HG03139 (cell line): Measurements from ENCODE around the gene CDK16.
A peak's percentile ranks its signal among the peaks of the same experiment; 100 is the strongest.

Experiments
- ATAC-seq: cut with Tn5 transposase; IDR thresholded peaks from one replicate; pipeline ENCODE4 v1.9.1; 2021; ENCODE audit not compliant: unreplicated experiment

The CDK16 gene

DNA sequence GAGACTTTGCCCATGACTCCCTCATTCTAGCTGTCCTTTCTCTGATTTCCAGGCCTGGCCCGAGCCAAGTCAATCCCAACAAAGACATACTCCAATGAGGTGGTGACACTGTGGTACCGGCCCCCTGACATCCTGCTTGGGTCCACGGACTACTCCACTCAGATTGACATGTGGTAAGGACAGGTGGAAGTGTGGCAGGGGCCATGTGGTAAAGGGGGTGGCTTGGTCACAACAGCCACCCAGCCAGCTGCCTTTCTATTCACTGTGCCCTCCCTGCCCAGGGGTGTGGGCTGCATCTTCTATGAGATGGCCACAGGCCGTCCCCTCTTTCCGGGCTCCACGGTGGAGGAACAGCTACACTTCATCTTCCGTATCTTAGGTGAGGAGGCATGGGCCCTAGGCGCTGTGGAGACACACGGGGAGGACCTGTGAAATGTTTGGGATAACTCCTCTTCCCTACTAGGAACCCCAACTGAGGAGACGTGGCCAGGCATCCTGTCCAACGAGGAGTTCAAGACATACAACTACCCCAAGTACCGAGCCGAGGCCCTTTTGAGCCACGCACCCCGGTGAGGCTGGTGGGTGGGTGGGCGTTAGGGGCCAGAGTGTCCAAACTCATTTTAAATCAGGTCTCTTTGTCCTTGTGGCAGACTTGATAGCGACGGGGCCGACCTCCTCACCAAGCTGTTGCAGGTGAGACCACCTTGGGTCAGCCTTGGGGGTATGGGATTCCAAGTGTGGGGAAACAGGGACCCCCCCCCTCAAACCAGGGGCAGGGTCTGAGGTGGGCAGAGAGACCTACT, 8.3 kb downstream of the CDK16 start:
- ATAC-seq = no peak

DNA sequence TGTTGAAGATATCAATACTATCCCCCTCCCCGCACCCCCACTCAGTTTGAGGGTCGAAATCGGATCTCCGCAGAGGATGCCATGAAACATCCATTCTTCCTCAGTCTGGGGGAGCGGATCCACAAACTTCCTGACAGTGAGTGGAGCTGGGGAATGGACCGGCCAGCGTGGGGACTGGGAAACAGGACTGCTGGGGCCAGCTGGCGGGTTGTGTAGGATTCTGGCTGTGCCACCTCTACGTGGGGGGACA, 8.8 kb downstream of the CDK16 start:
- ATAC-seq = no peak

DNA sequence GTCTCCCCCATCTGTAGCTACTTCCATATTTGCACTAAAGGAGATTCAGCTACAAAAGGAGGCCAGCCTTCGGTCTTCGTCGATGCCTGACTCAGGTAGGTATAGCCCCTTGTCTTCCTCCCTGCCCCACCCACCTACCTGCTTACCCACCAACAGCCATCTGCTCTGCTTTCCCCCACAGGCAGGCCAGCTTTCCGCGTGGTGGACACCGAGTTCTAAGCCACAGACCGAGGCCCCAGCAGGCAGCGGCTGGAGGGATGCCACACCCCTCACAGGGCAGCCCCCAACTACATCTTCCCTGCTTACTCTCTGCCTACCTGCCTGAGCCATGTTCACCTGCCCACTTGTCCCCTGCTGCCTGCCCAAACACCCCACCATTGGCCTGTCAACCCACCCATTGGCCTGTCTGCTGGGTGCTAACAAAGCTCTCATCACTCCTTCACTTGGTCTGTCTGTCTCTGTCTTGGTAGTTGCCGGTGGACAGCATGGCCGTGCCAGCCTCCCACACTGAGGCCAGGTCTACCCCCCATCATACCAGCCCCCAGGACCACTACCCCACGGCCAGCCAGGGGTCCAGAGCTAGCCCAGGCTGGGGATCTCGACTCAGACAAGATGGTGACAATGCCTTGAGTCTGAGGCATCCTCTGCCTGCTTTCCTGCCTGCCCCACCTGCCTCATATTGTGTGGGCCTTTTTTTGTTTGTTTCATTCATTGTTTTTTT, 10.2 kb downstream of the CDK16 start:
- ATAC-seq = no peak

- no peak for ATAC-seq
Observed at GRCh38 chrX:47229427-47229826, 10.9 kb downstream of the CDK16 start.

DNA sequence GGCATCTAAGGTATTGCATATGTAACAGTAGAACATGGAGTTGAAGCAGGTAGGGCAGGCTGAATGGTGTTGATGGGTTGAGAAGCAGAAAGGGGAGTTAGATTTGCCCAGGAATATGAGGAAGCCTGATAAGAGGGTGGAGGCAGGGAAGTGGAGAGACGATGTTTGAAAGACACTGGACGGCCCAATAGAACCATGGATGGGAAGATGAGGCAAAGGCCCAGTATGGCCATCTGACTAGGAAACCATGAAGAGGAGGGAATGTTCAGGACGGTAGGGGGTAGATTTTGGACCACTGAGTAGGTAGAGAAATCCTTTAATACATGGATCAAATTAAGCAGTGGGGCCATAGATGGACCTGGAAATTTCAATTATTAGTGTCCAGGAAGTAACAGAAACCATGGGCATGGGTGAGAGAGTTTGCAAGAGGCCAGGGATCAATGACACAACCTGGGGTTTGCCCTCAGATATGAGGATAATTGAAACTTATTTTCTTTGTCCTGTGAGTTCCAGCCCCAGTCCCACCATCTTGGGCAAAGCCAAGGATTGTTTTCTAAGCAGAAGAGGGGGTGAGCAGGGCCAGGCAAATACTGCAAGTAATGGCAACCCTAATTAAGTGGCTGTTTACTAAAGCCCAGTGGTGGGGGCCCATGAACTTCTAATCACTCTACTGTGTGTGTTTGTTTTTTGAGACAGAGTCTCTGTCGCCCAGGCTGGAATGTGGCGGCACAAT, 11.8 kb downstream of the CDK16 start:
- no peak for ATAC-seq

DNA sequence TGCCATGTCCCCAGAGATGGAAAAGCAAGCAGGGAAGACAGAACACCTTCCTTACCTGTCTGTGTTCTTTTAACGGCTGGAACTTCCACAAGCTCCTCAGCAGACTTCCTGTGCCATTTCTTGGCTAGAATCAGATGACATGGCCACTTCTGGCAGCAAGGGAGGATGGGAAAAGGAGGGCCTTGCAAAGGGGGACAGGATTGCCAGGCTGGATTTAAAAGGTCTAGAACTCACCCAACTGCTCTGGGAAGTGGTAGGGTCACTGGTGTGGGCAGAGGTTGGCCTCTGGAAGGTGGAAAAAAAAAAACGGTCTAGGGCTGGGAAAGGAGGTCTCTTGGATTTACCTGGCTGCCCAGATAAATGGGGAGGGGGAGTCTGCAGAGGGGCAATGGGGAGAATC, 12.7 kb downstream of the CDK16 start:
- ATAC-seq = no peak

DNA sequence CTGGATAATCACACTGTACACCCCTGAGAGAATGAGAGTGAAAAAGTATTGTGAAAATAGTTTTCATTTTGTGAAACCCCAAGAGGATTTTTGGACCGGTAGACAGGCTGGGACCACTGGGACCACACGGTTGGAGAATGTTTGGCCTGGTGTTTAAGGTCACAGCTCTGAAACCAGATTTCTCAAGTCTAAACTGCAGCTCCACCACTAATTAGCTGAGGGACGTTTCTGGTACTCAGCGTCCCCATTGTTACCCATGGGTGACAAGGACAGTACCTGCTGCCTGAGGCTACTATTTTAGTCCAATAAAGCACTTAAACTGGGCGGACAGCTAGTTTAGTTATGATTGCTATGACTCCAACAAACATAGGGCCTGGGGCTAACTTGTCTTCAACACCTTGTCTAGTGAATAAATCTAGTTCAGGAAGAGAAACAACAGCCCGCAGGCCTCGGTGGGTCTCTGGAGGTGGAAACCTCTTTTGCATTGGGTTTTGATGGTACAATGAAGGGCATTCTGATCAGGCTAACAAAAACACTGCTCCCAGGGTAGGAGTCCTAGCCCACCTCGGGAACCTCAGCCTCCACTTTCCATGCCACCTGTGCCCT, 13.8 kb downstream of the CDK16 start:
- ATAC-seq = no peak

GRCh38 chrX:47232803-47233332, 14.4 kb downstream of the CDK16 start, which contains the start of gene USP11:
Gene USP11 (plus strand): TSS chrX:47233009. CDS start chrX:47233044, 35 bp downstream.
- no peak for ATAC-seq

- ATAC-seq = peak; percentile 88
Observed at GRCh38 chrX:47233333-47234113, 15.0 kb downstream of the CDK16 start.

DNA sequence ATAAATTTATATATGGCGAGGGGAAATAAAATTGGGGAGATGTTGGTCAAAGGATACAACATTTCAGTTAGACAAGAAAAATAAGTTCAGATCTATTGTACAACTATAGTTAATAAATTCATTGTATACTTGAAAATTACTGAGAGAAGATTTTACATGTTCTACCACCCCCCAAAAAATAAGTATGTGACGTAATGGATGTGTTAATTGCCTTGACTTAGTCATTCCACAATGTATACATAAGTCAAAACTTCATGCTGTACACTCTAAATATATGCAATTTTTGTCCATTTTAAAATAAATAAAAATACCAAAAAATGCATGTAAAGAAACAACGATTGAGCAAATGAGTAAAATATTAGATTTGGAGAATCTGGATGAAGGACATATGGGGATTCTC, 16.1 kb downstream of the CDK16 start:
- ATAC-seq = no peak

DNA sequence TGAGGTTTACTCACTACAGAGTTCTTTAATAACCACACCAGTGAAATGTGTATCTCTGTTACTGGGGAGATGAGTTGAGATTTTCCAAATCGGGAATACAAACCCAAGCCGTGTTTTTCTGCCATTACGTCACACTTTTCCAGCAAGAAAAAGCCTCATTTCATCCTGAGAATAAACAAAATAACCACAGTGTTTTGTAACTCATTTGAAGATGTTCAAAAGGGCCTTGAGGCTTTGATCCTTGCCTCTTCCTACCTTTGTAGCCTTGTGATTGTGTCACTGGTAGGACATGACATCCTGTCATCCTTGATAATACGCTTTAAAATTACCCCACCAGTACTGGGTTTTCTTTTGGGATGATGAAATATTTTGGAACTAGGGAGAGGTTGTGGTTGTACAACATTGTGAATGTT, 17.2 kb downstream of the CDK16 start:
- ATAC-seq = no peak

GRCh38 chrX:47239199-47239598, 20.7 kb downstream of the CDK16 start:
- no peak for ATAC-seq

DNA sequence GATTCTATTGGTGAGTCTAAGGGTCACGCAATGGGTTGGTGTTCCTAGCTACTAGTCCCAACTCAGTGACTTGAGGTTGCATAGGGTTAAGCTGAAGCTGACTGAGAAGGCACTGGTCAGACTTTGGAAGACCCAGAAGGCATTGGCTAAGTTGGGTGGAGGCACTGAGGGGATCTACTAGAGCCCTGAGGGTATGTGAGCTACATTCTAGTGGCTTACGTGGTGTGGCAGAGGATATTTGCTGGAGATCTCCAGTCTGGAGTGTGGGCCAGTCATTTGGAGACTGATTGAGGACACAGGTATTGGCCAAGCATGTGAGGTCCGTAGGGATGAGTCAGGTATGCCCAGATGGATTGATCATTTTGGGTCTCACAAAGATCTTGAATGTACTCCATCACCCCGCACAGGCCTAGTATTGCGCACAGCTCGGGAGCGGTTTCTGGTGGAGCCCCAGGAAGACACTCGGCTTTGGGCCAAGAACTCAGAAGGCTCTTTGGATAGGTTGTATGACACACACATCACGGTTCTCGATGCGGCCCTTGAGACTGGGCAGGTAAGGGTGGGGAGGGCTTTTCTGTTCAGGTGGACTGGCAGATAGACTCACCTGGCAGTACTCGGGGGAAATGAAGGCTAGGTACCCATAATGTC, 21.5 kb downstream of the CDK16 start:
- no peak for ATAC-seq

- no peak for ATAC-seq
Observed at GRCh38 chrX:47240619-47241018, 22.1 kb downstream of the CDK16 start.

GRCh38 chrX:47241201-47242011, 22.9 kb downstream of the CDK16 start:
- no peak for ATAC-seq

- ATAC-seq = no peak
Observed at GRCh38 chrX:47242321-47242720, 23.8 kb downstream of the CDK16 start.

GRCh38 chrX:47243351-47243750, 24.9 kb downstream of the CDK16 start:
- ATAC-seq = no peak

- ATAC-seq = no peak
Observed at GRCh38 chrX:47244676-47245075, 26.2 kb downstream of the CDK16 start.

GRCh38 chrX:47245156-47245555, 26.7 kb downstream of the CDK16 start:
- ATAC-seq = no peak
